Endodermal cell (in vitro differentiated cells): ENCODE data around the gene SH3GL2. TPM values are rescaled to one million over a fixed set of nuclear protein-coding genes. Genes with fewer than 3 reads are reported as not detected.

Source experiments
- DNase-seq: peaks from one replicate; pipeline ENCODE4 v3.0.0-alpha.2; 2017
- H3K27ac ChIP-seq: 2 replicates; pipeline ENCODE4 v1.5.1; 2013; ENCODE audit warnings: mild to moderate bottlenecking, low read depth, low read length, moderate library complexity
- H3K27me3 ChIP-seq: 2 replicates; pipeline ENCODE4 v1.6.1; 2013; ENCODE audit warnings: mild to moderate bottlenecking, low read length, moderate library complexity; ENCODE audit not compliant: insufficient read depth, control insufficient read depth, poor library complexity, severe bottlenecking
- H3K36me3 ChIP-seq: 2 replicates; pipeline ENCODE4 v1.7.0; 2013; ENCODE audit warnings: mild to moderate bottlenecking, low read length, moderate library complexity; ENCODE audit not compliant: control insufficient read depth, insufficient read depth
- H3K4me1 ChIP-seq: one replicate; pipeline ENCODE4 v1.7.0; 2013; ENCODE audit warnings: low read length; ENCODE audit not compliant: control insufficient read depth, insufficient read depth
- H3K4me3 ChIP-seq: 2 replicates; pipeline ENCODE4 v1.5.1; 2013; ENCODE audit warnings: mild to moderate bottlenecking, low read length, moderate library complexity
- H3K9ac ChIP-seq: 2 replicates; pipeline ENCODE4 v1.6.1; 2013; ENCODE audit warnings: mild to moderate bottlenecking, low read length, moderate library complexity; ENCODE audit not compliant: poor library complexity, severe bottlenecking; ENCODE audit errors: extremely low read depth
- H3K9me3 ChIP-seq: 2 replicates; pipeline ENCODE4 v1.6.1; 2013; ENCODE audit warnings: mild to moderate bottlenecking, low read length, moderate library complexity; ENCODE audit not compliant: control insufficient read depth
- H3K27ac Mint-ChIP-seq: 2 replicates; pipeline ENCODE4 v1.8.0; 2020; ENCODE audit warnings: mixed read lengths
- H3K27me3 Mint-ChIP-seq: 2 replicates; pipeline ENCODE4 v1.8.0; 2021; ENCODE audit warnings: mild to moderate bottlenecking, mixed read lengths; ENCODE audit not compliant: insufficient read depth
- H3K36me3 Mint-ChIP-seq: 2 replicates; pipeline ENCODE4 v1.8.0; 2020; ENCODE audit warnings: low read depth, mixed read lengths
- H3K4me1 Mint-ChIP-seq: 2 replicates; pipeline ENCODE4 v1.8.0; 2020; ENCODE audit warnings: mixed read lengths
- H3K4me3 Mint-ChIP-seq: 2 replicates; pipeline ENCODE4 v1.8.0; 2020; ENCODE audit warnings: mild to moderate bottlenecking, moderate library complexity, mixed read lengths
- H3K9me3 Mint-ChIP-seq: 2 replicates; pipeline ENCODE4 v1.8.0; 2020; ENCODE audit warnings: mild to moderate bottlenecking, mixed read lengths
- WGBS, 2 experiments: methylation state at CpG; one replicate each; pipeline versions ENCODE4 v1.1.5 to v1.1.7; 2013; ENCODE audit warnings: missing lambda C conversion rate in 2 of 2, mixed read lengths in 1 of 2; ENCODE audit not compliant: insufficient coverage in 1 of 2, insufficient read length in 1 of 2; 5-methylcytosine and 5-hydroxymethylcytosine counted together
- total RNA-seq, 2 donors: library from RNA; stranded (reverse); fragmentation: NEBNext Ultra II Directional in 1 of 2; extraction: Animal tissue kit (Norgen Biotek cat#: 25700) in 1 of 2; gene quantifications; 2 replicates in 1 of 2; 3 replicates in 1 of 2; pipeline ENCODE4 v1.2.1, GENCODE V29; 2021
- TF ChIP-seq, protein P1 (sequence below): fragments of 200-600 bp; sonication (generic); conservative IDR thresholded peaks from 2 replicates; pipeline ENCODE4 v1.5.0; 2021; ENCODE audit warnings: antibody characterized with exemption, mild to moderate bottlenecking

The SH3GL2 gene
- total RNA-seq, 2 donors from 2014 or later = 3.7 to 7.7 TPM

DNA sequence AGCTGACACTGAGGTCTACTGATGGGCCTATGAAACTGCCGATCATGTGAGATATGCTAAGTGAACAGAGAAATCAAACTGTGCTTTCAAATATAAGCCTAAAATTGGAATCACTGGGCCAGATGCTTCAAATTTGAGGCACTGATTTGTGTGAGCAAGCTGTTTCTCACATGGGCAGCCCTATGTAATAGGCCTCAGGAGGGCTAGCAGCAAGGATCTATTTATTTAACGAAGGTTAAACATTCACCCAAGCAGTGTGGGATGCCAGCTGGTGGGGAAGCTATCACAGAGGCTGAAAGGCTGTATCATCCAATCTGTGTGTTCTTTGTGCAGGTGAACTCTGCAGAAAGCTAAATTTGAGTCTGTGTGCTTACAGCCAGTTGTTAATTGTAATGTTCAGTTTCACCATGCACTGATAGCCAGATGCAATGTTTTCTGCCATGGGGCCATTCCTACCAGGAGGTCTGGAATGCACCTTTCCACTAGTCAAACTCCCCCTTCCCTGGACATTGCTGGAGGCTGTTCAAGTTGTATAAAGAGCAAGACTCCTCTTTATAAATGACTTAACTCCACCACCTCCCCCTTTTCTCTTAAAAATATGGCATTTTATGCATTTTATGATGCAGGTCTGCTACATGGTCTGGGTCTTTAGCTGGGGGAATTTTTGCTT is 228.9 kb downstream of the SH3GL2 start:
- H3K4me1 Mint-ChIP-seq = peaks cover 19% of the 10 kb centered on the region
- H3K27me3 ChIP-seq = peaks cover 9% of the 10 kb centered on the region
- whole genome bisulfite sequencing, 2 experiments = 87 to 88% methylated on average over 2 of the region's 2 CpGs

GRCh38 chr9:17810317-17810716 is 231.5 kb downstream of the SH3GL2 start:
- Histone ChIP-seq H3K9me3 (no peaks in the 10 kb centered on the region), H3K36me3 (no peaks in the 10 kb centered on the region), H3K4me1 (peaks cover 4% of the 10 kb centered on the region), H3K4me3 (no peak overlapping the region), H3K9ac (no peak overlapping the region), H3K27ac (no peak overlapping the region), H3K27me3 (peaks cover 9% of the 10 kb centered on the region)
- Mint-ChIP-seq H3K4me3 (no peak overlapping the region), H3K27me3 (peaks cover 3% of the 10 kb centered on the region), H3K9me3 (no peaks in the 10 kb centered on the region), H3K4me1 (peaks cover 19% of the 10 kb centered on the region), H3K27ac (no peak overlapping the region), H3K36me3 (no peaks in the 10 kb centered on the region)
- TF ChIP-seq, protein P1, sequence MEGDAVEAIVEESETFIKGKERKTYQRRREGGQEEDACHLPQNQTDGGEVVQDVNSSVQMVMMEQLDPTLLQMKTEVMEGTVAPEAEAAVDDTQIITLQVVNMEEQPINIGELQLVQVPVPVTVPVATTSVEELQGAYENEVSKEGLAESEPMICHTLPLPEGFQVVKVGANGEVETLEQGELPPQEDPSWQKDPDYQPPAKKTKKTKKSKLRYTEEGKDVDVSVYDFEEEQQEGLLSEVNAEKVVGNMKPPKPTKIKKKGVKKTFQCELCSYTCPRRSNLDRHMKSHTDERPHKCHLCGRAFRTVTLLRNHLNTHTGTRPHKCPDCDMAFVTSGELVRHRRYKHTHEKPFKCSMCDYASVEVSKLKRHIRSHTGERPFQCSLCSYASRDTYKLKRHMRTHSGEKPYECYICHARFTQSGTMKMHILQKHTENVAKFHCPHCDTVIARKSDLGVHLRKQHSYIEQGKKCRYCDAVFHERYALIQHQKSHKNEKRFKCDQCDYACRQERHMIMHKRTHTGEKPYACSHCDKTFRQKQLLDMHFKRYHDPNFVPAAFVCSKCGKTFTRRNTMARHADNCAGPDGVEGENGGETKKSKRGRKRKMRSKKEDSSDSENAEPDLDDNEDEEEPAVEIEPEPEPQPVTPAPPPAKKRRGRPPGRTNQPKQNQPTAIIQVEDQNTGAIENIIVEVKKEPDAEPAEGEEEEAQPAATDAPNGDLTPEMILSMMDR = no peak
- DNase-seq = no peak
- 84 to 86% methylated on average over 4 of the region's 4 CpGs for WGBS, 2 experiments

More for the DNA sequence above, 228.9 kb downstream of the SH3GL2 start:
- Histone ChIP-seq H3K9me3 (no peaks in the 10 kb centered on the region), H3K9ac (no peak overlapping the region), H3K4me3 (no peak overlapping the region), H3K27ac (no peak overlapping the region), H3K4me1 (peaks cover 4% of the 10 kb centered on the region), H3K36me3 (no peaks in the 10 kb centered on the region)
- DNase-seq = no peak
- Mint-ChIP-seq H3K27ac (no peak overlapping the region), H3K9me3 (no peaks in the 10 kb centered on the region), H3K27me3 (peaks cover 6% of the 10 kb centered on the region), H3K4me3 (no peak overlapping the region), H3K36me3 (no peaks in the 10 kb centered on the region)
- TF ChIP-seq, protein P1 = no peak

DNA sequence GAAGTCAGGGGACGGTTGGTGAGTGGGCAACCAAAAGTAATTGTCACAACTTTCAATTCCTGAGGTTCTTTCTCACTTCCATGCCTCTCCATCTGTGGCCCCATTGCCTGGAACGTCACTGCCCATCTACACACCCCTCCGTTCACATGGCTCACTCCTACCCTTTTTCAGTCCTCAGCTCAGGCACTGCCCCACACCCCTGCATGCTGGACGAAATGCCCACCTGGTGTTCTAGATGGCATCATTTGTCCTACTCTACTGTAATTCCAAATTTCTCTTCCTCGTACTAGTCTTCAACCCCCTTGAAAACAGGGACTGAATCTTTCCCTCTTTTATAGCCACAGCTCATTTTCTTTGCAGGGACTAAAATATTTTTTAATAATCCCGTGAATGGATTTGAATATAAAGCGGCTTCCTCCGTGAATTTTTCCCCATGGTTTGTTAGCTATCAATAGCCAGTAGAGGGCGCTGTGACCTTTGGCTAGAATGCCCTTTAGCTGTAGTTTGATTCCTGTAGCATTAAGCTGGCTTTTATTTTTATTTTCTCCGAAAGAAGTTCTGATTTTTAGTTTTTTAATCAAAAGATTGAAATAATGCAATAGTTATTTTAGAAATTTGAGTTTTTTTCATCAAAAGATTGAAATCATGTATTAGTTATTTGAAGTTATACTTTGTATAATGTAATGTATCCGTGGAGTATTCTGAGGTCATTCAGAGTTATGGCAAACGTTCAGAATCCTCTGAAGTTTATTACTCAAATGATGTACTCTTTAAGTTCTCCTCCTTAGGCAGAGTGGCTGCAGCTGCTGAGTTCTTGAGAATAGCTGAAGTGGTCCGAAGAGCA is 232.1 kb downstream of the SH3GL2 start:
- Mint-ChIP-seq H3K27ac (no peak overlapping the region), H3K4me1 (peaks cover 19% of the 10 kb centered on the region), H3K36me3 (no peaks in the 10 kb centered on the region), H3K27me3 (peaks cover 3% of the 10 kb centered on the region), H3K4me3 (no peak overlapping the region), H3K9me3 (no peaks in the 10 kb centered on the region)
- WGBS, 2 experiments = 40 to 42% methylated on average over 10 to 13 of the region's 13 CpGs
- TF ChIP-seq, protein P1 = peak; percentile 97
- Histone ChIP-seq H3K27me3 (peaks cover 9% of the 10 kb centered on the region), H3K9ac (no peak overlapping the region), H3K27ac (no peak overlapping the region), H3K9me3 (no peaks in the 10 kb centered on the region), H3K4me1 (peaks cover 4% of the 10 kb centered on the region), H3K36me3 (no peaks in the 10 kb centered on the region), H3K4me3 (no peak overlapping the region)
- DNase-seq = peak; percentile 75
